ENCODE data around the gene DAZAP2.

Gene DAZAP2

GRCh38 chr12:51246254-51246853, 7.7 kb downstream of the DAZAP2 start (continued):
- TF ChIP-seq, protein P1, sequence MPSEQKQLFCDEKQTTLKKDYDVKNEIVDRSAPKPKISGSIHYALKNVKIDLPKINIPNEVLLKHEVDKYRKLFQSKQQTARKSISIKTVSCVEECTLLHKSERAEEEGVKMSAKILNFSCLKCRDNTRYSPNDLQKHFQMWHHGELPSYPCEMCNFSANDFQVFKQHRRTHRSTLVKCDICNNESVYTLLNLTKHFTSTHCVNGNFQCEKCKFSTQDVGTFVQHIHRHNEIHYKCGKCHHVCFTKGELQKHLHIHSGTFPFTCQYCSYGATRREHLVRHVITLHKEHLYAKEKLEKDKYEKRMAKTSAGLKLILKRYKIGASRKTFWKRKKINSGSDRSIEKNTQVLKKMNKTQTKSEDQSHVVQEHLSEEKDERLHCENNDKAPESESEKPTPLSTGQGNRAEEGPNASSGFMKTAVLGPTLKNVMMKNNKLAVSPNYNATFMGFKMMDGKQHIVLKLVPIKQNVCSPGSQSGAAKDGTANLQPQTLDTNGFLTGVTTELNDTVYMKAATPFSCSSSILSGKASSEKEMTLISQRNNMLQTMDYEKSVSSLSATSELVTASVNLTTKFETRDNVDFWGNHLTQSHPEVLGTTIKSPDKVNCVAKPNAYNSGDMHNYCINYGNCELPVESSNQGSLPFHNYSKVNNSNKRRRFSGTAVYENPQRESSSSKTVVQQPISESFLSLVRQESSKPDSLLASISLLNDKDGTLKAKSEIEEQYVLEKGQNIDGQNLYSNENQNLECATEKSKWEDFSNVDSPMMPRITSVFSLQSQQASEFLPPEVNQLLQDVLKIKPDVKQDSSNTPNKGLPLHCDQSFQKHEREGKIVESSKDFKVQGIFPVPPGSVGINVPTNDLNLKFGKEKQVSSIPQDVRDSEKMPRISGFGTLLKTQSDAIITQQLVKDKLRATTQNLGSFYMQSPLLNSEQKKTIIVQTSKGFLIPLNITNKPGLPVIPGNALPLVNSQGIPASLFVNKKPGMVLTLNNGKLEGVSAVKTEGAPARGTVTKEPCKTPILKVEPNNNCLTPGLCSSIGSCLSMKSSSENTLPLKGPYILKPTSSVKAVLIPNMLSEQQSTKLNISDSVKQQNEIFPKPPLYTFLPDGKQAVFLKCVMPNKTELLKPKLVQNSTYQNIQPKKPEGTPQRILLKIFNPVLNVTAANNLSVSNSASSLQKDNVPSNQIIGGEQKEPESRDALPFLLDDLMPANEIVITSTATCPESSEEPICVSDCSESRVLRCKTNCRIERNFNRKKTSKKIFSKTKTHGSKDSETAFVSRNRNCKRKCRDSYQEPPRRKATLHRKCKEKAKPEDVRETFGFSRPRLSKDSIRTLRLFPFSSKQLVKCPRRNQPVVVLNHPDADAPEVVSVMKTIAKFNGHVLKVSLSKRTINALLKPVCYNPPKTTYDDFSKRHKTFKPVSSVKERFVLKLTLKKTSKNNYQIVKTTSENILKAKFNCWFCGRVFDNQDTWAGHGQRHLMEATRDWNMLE (tag by site-specific recombination; conservative IDR thresholded peaks at IDR 0.05; ENCODE audit: low read depth): no peak; the same call in none of the 2 replicates
- TF ChIP-seq, protein P2, sequence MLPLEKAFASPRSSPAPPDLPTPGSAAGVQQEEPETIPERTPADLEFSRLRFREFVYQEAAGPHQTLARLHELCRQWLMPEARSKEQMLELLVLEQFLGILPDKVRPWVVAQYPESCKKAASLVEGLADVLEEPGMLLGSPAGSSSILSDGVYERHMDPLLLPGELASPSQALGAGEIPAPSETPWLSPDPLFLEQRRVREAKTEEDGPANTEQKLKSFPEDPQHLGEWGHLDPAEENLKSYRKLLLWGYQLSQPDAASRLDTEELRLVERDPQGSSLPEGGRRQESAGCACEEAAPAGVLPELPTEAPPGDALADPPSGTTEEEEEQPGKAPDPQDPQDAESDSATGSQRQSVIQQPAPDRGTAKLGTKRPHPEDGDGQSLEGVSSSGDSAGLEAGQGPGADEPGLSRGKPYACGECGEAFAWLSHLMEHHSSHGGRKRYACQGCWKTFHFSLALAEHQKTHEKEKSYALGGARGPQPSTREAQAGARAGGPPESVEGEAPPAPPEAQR (tag by site-specific recombination; IDR thresholded peaks at IDR 0.05): no peak
- TF ChIP-seq ZNF654 (tag by site-specific recombination; IDR thresholded peaks at IDR 0.05; ENCODE audit: low read depth) (peak; percentile 53), ZNF341 (tag by site-specific recombination; IDR thresholded peaks at IDR 0.05; ENCODE audit: low read depth) (no peak), ZNF549 (tag by site-specific recombination; IDR thresholded peaks at IDR 0.05) (no peak), ZNF426 (tag by site-specific recombination; IDR thresholded peaks at IDR 0.05) (no peak), GLIS1 (tag by site-specific recombination; IDR thresholded peaks at IDR 0.05) (no peak), ZNF423 (tag by site-specific recombination; IDR thresholded peaks at IDR 0.05) (no peak), ZNF596 (tag by site-specific recombination; IDR thresholded peaks at IDR 0.05) (no peak), ZNF704 (tag by site-specific recombination; IDR thresholded peaks at IDR 0.05) (no peak), ZFHX2 (tag by site-specific recombination; conservative IDR thresholded peaks at IDR 0.05) (peak; percentile 93), EGR2 (tag by site-specific recombination; IDR thresholded peaks at IDR 0.05; ENCODE audit: low read depth) (peak; percentile 97), ZNF792 (tag by site-specific recombination; IDR thresholded peaks at IDR 0.05) (no peak), ZBTB17 (tag by site-specific recombination; IDR thresholded peaks at IDR 0.05) (0 out of 2 replicates have a peak, but pooled peaks have one; percentile 15), ZNF324 (tag by site-specific recombination; IDR thresholded peaks at IDR 0.05) (no peak), SP2 (tag by site-specific recombination; IDR thresholded peaks at IDR 0.05) (no peak), ZSCAN23 (tag by site-specific recombination; IDR thresholded peaks at IDR 0.05) (no peak), SP7 (tag by site-specific recombination; IDR thresholded peaks at IDR 0.05) (peak; percentile 54), ZNF302 (tag by site-specific recombination; IDR thresholded peaks at IDR 0.05; ENCODE audit: low read depth) (no peak), ZNF366 (tag by site-specific recombination; conservative IDR thresholded peaks at IDR 0.05) (0 out of 2 replicates have a peak, but pooled peaks have one; percentile 52)
- TF ChIP-seq, protein P3, sequence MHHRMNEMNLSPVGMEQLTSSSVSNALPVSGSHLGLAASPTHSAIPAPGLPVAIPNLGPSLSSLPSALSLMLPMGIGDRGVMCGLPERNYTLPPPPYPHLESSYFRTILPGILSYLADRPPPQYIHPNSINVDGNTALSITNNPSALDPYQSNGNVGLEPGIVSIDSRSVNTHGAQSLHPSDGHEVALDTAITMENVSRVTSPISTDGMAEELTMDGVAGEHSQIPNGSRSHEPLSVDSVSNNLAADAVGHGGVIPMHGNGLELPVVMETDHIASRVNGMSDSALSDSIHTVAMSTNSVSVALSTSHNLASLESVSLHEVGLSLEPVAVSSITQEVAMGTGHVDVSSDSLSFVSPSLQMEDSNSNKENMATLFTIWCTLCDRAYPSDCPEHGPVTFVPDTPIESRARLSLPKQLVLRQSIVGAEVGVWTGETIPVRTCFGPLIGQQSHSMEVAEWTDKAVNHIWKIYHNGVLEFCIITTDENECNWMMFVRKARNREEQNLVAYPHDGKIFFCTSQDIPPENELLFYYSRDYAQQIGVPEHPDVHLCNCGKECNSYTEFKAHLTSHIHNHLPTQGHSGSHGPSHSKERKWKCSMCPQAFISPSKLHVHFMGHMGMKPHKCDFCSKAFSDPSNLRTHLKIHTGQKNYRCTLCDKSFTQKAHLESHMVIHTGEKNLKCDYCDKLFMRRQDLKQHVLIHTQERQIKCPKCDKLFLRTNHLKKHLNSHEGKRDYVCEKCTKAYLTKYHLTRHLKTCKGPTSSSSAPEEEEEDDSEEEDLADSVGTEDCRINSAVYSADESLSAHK (tag by site-specific recombination; IDR thresholded peaks at IDR 0.05): no peak
- TF ChIP-seq, protein P4, sequence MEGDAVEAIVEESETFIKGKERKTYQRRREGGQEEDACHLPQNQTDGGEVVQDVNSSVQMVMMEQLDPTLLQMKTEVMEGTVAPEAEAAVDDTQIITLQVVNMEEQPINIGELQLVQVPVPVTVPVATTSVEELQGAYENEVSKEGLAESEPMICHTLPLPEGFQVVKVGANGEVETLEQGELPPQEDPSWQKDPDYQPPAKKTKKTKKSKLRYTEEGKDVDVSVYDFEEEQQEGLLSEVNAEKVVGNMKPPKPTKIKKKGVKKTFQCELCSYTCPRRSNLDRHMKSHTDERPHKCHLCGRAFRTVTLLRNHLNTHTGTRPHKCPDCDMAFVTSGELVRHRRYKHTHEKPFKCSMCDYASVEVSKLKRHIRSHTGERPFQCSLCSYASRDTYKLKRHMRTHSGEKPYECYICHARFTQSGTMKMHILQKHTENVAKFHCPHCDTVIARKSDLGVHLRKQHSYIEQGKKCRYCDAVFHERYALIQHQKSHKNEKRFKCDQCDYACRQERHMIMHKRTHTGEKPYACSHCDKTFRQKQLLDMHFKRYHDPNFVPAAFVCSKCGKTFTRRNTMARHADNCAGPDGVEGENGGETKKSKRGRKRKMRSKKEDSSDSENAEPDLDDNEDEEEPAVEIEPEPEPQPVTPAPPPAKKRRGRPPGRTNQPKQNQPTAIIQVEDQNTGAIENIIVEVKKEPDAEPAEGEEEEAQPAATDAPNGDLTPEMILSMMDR (tag by site-specific recombination; IDR thresholded peaks at IDR 0.05): peak; percentile 64; the same call in 1 of the 2 replicates
- TF ChIP-seq, protein P5, sequence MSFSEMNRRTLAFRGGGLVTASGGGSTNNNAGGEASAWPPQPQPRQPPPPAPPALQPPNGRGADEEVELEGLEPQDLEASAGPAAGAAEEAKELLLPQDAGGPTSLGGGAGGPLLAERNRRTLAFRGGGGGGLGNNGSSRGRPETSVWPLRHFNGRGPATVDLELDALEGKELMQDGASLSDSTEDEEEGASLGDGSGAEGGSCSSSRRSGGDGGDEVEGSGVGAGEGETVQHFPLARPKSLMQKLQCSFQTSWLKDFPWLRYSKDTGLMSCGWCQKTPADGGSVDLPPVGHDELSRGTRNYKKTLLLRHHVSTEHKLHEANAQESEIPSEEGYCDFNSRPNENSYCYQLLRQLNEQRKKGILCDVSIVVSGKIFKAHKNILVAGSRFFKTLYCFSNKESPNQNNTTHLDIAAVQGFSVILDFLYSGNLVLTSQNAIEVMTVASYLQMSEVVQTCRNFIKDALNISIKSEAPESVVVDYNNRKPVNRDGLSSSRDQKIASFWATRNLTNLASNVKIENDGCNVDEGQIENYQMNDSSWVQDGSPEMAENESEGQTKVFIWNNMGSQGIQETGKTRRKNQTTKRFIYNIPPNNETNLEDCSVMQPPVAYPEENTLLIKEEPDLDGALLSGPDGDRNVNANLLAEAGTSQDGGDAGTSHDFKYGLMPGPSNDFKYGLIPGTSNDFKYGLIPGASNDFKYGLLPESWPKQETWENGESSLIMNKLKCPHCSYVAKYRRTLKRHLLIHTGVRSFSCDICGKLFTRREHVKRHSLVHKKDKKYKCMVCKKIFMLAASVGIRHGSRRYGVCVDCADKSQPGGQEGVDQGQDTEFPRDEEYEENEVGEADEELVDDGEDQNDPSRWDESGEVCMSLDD (tag by site-specific recombination; IDR thresholded peaks at IDR 0.05): no peak

All from HEK293 (cell line).